Mesodermal cell (in vitro differentiated cells): ENCODE measurements around the gene CMTR1.

Experiments used
- H3K27ac ChIP-seq: 2 replicates; pipeline ENCODE4 v1.7.0; 2013; ENCODE audit warnings: mild to moderate bottlenecking, low read depth, low read length, moderate library complexity; ENCODE audit not compliant: severe bottlenecking
- H3K36me3 ChIP-seq: 2 replicates; pipeline ENCODE4 v1.7.1; 2013; ENCODE audit warnings: mild to moderate bottlenecking, low read length, moderate library complexity; ENCODE audit not compliant: control insufficient read depth, insufficient read depth
- H3K4me1 ChIP-seq: one replicate; pipeline ENCODE4 v1.7.1; 2013; ENCODE audit warnings: mild to moderate bottlenecking, low read length; ENCODE audit not compliant: insufficient read depth, control insufficient read depth, poor library complexity, severe bottlenecking
- H3K4me3 ChIP-seq: 2 replicates; pipeline ENCODE4 v1.7.0; 2013; ENCODE audit warnings: low read length, control low read depth, mild to moderate bottlenecking; ENCODE audit not compliant: insufficient read depth, poor library complexity, severe bottlenecking; ENCODE audit errors: extremely low read depth
- H3K9me3 ChIP-seq: 2 replicates; pipeline ENCODE4 v1.7.1; 2013; ENCODE audit warnings: mild to moderate bottlenecking, low read length, moderate library complexity; ENCODE audit not compliant: control insufficient read depth
- WGBS, 2 experiments: methylation state at CpG; one replicate each; pipeline ENCODE4 v1.1.5; 2013; ENCODE audit warnings: missing lambda C conversion rate in 2 of 2; ENCODE audit not compliant: insufficient coverage in 2 of 2; 5-methylcytosine and 5-hydroxymethylcytosine counted together

The CMTR1 gene

DNA sequence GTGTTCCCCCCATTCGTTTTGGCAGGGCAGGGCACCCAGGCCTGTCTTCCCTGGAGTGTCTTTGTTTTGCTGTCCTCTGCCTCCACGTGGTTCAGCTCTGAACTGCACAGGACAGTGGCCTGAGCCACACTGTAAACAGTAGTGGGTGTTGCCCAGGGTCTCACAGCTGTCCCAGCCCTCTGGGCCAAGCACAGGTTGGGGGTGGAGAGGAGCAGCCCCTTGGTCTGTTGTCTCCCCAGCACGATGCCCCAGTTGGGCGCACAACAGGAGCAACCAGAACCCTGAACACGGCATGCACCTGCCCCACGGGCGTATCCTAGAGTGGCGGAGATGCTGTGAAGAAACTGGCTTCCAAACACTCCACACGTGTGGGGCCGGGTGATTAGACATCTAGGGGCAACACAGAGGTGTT is 52.3 kb downstream of the CMTR1 start:
- H3K27ac ChIP-seq: no peak overlapping the region
- H3K9me3 ChIP-seq: no peaks in the 10 kb centered on the region
- peaks cover 31% of the 10 kb centered on the region for H3K36me3 ChIP-seq
- no peaks in the 10 kb centered on the region for H3K4me1 ChIP-seq
- H3K4me3 ChIP-seq: no peak overlapping the region
- 73 to 76% methylated on average over 7 of the region's 10 CpGs for WGBS, 2 experiments

- no peak overlapping the region for H3K27ac ChIP-seq
- peaks cover 22% of the 10 kb centered on the region for H3K36me3 ChIP-seq
- H3K9me3 ChIP-seq: no peaks in the 10 kb centered on the region
- H3K4me3 ChIP-seq: no peak overlapping the region
- H3K4me1 ChIP-seq: no peaks in the 10 kb centered on the region
- WGBS, 2 experiments: 90 to 95% methylated on average over 4 to 6 of the region's 8 CpGs
Observed at GRCh38 chr6:37486121-37486839, 53.3 kb downstream of the CMTR1 start.

DNA sequence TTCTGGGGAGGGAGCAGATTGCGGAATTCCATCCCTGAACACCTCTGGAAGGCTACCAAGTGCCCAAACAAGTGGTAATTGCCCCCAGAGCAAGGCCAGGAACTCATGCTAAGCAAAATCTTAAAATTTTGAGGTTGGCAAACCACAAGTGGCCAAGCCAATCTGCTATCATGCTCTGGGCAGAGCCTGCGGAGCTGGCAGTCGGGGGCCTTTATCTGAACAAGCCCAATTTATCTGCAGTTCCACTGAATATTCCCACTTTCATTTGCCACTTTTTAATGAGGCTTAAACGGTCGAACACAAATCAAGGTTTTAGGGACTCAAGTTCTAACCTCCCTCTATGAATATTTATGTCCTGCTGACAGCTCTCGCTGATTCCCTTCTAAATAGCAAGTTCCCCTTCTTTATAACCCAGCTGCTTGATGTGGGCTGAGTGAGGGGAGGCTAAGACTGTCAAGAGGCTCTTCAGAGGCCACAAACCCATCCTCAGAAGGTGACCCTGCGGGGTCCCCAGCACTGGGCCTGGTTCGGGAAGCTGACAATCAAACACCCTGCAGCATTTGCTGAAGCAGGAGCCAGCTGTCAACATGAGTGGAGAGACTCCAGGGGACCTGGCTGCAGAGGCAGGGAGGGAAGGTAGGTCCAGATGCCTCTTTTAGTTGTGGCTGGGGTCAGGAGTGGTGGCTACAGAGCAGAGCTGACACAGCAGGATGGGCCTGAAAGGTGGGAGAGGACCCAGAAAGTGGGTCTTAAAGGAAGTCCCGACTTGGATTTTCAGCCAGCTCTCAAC is 54.8 kb downstream of the CMTR1 start:
- 85 to 93% methylated on average over 7 to 8 of the region's 9 CpGs for WGBS, 2 experiments
- Histone ChIP-seq H3K27ac (no peak overlapping the region), H3K4me1 (no peaks in the 10 kb centered on the region), H3K36me3 (peaks cover 14% of the 10 kb centered on the region), H3K9me3 (no peaks in the 10 kb centered on the region), H3K4me3 (no peak overlapping the region)

DNA sequence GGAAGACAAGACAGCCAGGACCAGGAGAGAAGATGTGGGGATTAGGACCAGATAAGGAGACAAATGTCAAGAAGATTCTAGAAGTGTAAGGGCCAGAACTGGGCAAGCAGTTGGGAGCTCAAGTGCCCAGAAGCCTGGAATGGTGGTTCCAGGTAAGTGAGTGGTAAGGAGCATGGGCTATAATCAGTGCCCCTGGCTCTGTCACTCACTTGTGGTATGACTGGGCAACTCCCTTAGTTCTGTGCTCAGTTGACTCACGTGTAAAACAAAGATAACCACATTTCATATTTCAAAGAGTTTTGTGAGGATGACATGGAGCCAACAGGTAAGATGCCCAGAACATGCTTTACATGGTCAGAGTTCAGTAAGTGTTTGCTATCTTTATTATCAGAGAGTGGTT is 55.5 kb downstream of the CMTR1 start:
- peaks cover 7% of the 10 kb centered on the region for H3K36me3 ChIP-seq
- no peak overlapping the region for H3K27ac ChIP-seq
- H3K4me3 ChIP-seq: no peak overlapping the region
- no peaks in the 10 kb centered on the region for H3K4me1 ChIP-seq
- H3K9me3 ChIP-seq: no peaks in the 10 kb centered on the region
- WGBS, 2 experiments: no CpG with 5 or more reads among the region's 1 CpG

GRCh38 chr6:37489697-37490336 is 56.8 kb downstream of the CMTR1 start:
- Histone ChIP-seq H3K4me1 (no peaks in the 10 kb centered on the region), H3K9me3 (no peaks in the 10 kb centered on the region), H3K4me3 (no peak overlapping the region), H3K36me3 (peaks cover 2% of the 10 kb centered on the region), H3K27ac (no peak overlapping the region)
- 85 to 87% methylated on average over 8 to 9 of the region's 10 CpGs for WGBS, 2 experiments

GRCh38 chr6:37490536-37491170 is 57.6 kb downstream of the CMTR1 start:
- Histone ChIP-seq H3K9me3 (no peaks in the 10 kb centered on the region), H3K27ac (no peak overlapping the region), H3K36me3 (no peaks in the 10 kb centered on the region), H3K4me3 (no peak overlapping the region), H3K4me1 (no peaks in the 10 kb centered on the region)
- 85 to 88% methylated on average over 9 of the region's 9 CpGs for WGBS, 2 experiments

- H3K27ac ChIP-seq: no peak overlapping the region
Observed at GRCh38 chr6:37491171-37491829, 58.3 kb downstream of the CMTR1 start.

DNA sequence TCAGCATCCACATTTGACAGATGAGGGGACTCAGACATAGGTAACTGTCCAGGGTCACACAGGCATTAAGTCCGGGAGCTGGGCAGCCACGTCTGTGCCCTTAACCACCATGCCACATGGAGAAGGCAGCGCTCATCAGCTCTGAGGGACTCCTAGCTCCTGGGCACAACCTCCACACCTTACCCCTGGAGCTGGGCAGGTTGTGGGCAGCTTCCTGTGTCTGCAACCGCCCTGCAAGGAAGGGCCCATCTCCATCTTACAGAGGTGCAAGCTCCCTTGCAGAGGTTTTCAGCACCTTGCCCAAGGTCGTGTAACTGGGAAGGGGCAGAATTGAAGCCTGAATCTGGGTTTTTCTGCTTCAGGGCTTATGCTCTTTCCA is 58.8 kb downstream of the CMTR1 start:
- Histone ChIP-seq H3K9me3 (no peaks in the 10 kb centered on the region), H3K4me1 (no peaks in the 10 kb centered on the region), H3K27ac (no peak overlapping the region), H3K36me3 (no peaks in the 10 kb centered on the region), H3K4me3 (no peak overlapping the region)
- 92 to 100% methylated on average over 3 of the region's 5 CpGs for WGBS, 2 experiments

More at GRCh38 chr6:37491171-37491829, 58.3 kb downstream of the CMTR1 start:
- WGBS, 2 experiments: 83 to 90% methylated on average over 11 to 12 of the region's 12 CpGs
- no peaks in the 10 kb centered on the region for H3K36me3 ChIP-seq
- H3K9me3 ChIP-seq: no peaks in the 10 kb centered on the region
- H3K4me3 ChIP-seq: no peak overlapping the region
- H3K4me1 ChIP-seq: no peaks in the 10 kb centered on the region

- 18 to 32% methylated on average over 5 to 7 of the region's 9 CpGs for WGBS, 2 experiments
- Histone ChIP-seq H3K4me1 (no peaks in the 10 kb centered on the region), H3K9me3 (no peaks in the 10 kb centered on the region), H3K4me3 (no peak overlapping the region), H3K27ac (no peak overlapping the region), H3K36me3 (no peaks in the 10 kb centered on the region)
Observed at GRCh38 chr6:37492236-37492972, 59.4 kb downstream of the CMTR1 start.
